ENCODE data around the gene SBNO2.
"Not testable (repeated sequence)": the region's sequence is repeated elsewhere in the genome, so short reads cannot be mapped to it uniquely, and the experiment has no call there.

The SBNO2 gene

GRCh38 chr19:1115646-1116420 is 58.2 kb downstream of the SBNO2 start:
- no peak for DNase-seq

GRCh38 chr19:1114728-1115127 is 59.3 kb downstream of the SBNO2 start:
- not testable (repeated sequence) for DNase-seq

- DNase-seq, result no peak
These were observed 60.0 kb downstream of the SBNO2 start for GRCh38 chr19:1113986-1114483.

GRCh38 chr19:1113030-1113985 is 60.8 kb downstream of the SBNO2 start:
- peak; percentile 93 for DNase-seq

GRCh38 chr19:1112268-1113029 is 61.6 kb downstream of the SBNO2 start:
- DNase-seq, result no peak

- DNase-seq, result no peak
These were observed 62.3 kb downstream of the SBNO2 start for GRCh38 chr19:1111641-1112267.

GRCh38 chr19:1110809-1111640 is 63.0 kb downstream of the SBNO2 start:
- DNase-seq, result no peak

GRCh38 chr19:1109697-1110671 is 64.1 kb downstream of the SBNO2 start:
- no peak for DNase-seq

- DNase-seq, result no peak
These were observed 65.0 kb downstream of the SBNO2 start for GRCh38 chr19:1109032-1109551.

- no peak for DNase-seq
These were observed 65.6 kb downstream of the SBNO2 start for GRCh38 chr19:1108291-1109031.

GRCh38 chr19:1107661-1108261 is 66.3 kb downstream of the SBNO2 start:
- DNase-seq, result no peak

GRCh38 chr19:1106841-1107660 is 67.0 kb downstream of the SBNO2 start:
- no peak for DNase-seq

GRCh38 chr19:1105873-1106840 is 67.9 kb downstream of the SBNO2 start:
- DNase-seq, result no peak

- DNase-seq, result no peak
These were observed 68.8 kb downstream of the SBNO2 start for GRCh38 chr19:1105008-1105872.

GRCh38 chr19:1104311-1105007 is 69.6 kb downstream of the SBNO2 start:
- DNase-seq, result peak; percentile 80

Measured in midbrain (tissue), 1 donor.